Skin epidermis (tissue), 12 donors: ENCODE measurements around the gene CFAP77.

ENCODE experiments used
- H3K27ac ChIP-seq, 21 experiments: fragments of 200-600 bp; sonication (generic) in 11 of 21; one replicate each; pipeline ENCODE4 v1.5.0; 2020; ENCODE audit warnings: mild to moderate bottlenecking in 3 of 21, inconsistent platforms in 2 of 21, moderate library complexity in 2 of 21
- H3K4me3 ChIP-seq, 7 experiments: fragments of 200-600 bp; sonication (generic) in 2 of 7; one replicate each; pipeline ENCODE4 v1.5.0; 2020; ENCODE audit warnings: inconsistent platforms in 2 of 7, mild to moderate bottlenecking in 2 of 7, moderate library complexity in 1 of 7

The CFAP77 gene

DNA sequence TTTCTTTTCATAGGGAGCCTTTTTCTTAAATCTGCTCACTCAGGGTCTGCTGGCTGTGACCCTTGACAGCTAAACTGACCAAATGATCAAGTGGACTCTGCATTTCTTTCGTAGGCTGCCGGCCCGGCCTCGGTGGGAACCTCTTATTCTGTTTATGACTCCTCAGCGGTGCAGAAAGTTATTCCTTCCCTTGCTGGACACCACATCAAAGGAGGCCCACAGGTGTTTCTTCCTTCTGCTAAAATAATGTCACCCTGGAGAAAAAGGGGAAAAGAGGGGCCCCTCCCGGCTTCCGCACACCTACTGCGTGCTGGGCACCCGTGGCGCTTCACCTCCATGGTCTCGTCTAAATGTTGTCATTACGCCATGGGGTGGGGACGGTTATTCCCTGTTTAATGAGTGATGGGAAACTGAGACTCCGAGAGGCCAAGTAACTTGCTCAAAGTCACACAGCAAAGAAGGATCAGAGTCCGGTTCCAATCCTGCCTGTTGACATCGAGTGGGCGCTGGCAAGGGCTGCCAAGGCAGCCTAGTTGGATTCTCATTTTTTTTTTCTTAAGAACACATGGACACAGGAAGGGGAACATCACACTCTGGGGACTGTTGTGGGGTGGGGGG lies 72.3 kb downstream of the CFAP77 start:
- H3K4me3 ChIP-seq: no peak overlapping the region
- H3K27ac ChIP-seq: no peak overlapping the region

DNA sequence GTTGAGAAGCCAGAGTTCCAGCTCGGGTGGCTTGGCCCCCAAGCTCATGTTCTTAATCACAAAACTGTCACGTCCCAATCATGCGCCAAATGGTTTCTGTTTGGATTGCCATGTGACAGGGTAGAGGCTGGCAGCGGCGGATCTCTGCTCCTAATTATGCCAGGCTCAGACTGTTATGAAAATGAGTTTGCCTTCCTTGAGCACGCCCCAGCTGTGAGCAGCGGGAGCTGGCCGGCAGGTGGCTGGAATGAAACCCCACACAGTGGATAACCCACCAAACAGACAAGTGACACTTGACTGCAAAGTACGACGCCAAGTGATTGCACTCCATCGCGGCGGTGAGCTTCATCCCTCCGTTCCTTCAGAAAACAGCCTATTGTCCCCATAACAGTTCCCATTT lies 75.4 kb downstream of the CFAP77 start:
- Histone ChIP-seq H3K27ac (no peak overlapping the region), H3K4me3 (no peak overlapping the region)

DNA sequence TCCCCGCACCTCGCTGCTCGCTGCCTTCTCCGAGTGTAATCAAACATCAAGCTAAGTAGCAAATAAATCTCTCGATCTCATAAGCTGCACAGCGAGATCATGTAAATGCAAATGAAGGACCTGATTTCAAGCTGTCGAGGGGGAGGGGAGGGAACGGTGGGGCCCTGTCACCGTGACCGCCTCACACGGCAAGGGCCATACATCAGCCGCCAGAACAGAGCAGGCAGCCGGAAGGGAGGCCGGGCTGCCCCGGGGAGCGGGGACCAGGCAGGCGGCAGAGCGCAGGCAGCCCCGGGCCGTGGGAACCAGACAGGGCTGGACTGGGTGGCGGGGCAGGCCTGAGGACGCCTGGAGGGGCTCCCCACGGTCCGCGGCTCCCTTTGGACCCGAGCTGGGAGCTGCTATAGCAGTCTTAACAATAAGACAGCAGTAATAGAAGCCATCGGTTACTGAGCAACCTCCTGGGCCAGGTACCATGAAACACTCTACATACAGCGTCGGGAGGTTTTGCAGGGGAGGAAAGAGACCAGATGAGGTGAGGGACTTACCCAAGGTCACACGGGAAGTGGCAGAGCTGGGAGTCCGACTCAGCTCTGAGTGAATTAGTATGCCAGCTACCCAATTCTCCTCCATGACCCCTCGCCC lies 76.8 kb downstream of the CFAP77 start:
- Histone ChIP-seq H3K4me3 (no peak overlapping the region), H3K27ac (peak overlapping the region in 1 of 21 experiments; percentile 12)

DNA sequence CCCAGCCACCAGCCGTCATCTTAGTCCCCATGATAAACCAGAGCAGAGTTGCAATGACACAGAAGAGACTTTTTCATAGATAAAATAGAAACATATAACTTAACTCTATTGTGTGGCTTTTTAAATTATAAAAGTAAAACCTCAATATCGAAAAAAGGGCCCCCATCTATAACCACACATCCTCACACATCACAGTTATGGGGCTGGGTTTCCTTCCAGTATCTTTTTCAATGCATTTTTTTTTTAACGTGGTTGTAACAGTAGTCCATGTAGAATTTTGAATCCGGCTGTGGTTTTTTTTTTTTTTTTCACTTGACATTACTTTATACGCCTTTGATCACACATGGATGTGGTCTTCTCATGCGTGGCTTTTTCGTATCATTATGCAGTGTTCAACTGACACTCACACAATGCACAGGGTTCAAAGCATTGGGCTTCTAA lies 77.4 kb downstream of the CFAP77 start:
- Histone ChIP-seq H3K4me3 (no peak overlapping the region), H3K27ac (no peak overlapping the region)

DNA sequence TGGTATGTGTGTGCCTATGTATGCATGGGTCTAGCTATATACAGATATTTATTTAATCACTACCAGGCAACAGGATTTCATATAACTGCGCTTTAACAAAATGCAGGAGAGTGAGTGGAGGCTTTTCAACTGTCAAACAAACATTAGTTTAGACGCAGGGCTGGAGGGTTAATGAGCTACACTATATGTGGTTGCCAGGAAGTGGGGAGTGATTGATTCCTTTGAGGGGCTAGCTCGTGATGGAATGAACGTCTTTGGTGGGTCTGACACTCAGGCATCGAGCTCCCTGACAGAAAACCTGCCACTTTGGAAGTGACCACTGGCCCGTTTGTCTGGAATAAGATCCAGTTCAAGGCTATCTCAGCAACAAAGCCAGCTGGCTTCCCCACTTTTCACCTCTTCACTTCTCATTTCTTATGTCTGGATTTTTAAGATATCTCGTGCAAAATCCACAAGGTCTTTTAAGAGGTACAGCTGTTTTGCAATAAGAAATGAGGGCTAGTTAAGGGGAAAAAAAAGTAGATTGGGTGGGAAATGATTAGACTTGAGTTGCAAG lies 78.0 kb downstream of the CFAP77 start:
- Histone ChIP-seq H3K27ac (no peak overlapping the region), H3K4me3 (no peak overlapping the region)

DNA sequence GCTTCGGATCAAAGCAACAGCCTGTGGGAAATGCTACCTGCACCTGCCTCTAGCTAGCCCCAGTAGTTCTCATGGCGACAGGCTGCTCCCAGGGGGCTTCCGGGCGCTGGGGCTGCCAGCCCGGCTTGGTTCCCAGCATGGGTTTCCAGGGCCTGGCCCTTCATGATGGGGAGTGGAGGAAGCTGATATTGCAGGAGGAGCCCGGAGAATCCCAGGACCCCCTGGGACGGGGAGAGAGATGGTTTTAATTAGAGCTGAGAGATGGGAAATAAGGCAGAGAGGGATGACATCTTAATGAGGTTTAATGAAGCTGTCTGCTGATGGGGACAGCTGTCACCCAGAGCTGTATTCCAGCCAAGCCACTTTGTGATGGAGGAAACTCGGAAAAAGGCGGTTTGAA lies 78.6 kb downstream of the CFAP77 start:
- H3K4me3 ChIP-seq: no peak overlapping the region
- H3K27ac ChIP-seq: no peak overlapping the region

DNA sequence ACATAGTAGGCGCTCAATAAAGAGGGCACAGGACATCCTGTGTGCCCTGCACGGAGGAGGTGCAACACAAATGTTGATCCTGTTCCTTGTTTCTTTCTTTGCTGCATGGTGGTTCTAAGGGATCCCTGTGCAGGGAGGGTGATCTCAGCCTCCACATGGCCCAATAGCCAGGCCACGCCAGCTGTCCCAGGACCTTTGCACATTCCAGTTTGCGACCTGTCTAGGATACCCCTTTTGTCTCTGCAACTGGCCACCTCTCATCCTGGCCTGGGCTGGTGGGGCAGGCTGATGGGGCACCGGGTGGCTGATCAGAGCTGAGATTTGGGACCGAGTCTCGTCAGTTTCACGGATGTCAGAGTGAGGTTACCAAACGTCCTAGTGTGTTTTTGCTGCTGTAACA lies 79.5 kb downstream of the CFAP77 start:
- no peak overlapping the region for H3K27ac ChIP-seq
- H3K4me3 ChIP-seq: no peak overlapping the region

DNA sequence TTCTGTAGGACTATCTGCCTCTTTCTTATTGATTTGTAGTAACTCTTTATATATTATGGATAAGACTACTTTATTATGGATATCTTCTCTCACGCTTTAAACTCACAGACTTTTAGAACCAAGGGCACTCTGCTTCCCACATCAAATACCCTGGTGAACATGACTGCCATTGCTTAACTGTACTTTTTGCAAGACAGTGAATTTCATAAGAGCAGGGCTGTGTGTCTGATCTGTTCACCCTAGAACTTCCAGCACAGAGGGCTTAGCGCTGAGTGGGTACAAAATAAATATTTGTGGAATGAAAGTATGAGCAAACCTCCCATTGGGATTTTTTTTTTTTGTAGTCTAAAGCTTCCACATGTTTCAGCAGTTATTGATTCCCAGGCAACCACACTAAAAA lies 84.8 kb downstream of the CFAP77 start:
- no peak overlapping the region for H3K4me3 ChIP-seq

DNA sequence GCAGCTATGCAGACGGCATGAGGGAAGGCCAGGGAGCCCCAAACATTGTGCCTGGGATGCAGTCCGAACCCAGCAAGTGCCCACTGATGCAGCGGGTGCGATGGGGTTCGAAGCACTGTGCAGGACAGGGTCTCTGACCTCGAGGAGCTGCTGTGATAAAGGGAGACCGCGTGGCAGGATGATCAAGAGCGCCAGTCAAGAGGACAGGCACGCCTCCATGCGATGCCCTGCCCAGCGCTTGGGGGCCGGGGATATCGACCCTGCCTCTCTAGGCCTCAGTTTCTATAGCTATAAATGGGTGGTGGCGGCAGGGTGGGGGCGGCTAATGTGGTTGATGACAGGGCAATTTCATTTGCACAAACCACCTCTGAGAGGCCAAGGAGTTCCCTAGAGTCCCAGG lies 87.7 kb downstream of the CFAP77 start:
- Histone ChIP-seq H3K27ac (no peak overlapping the region), H3K4me3 (no peak overlapping the region)

More for the DNA sequence above, 84.8 kb downstream of the CFAP77 start:
- H3K27ac ChIP-seq: no peak overlapping the region

DNA sequence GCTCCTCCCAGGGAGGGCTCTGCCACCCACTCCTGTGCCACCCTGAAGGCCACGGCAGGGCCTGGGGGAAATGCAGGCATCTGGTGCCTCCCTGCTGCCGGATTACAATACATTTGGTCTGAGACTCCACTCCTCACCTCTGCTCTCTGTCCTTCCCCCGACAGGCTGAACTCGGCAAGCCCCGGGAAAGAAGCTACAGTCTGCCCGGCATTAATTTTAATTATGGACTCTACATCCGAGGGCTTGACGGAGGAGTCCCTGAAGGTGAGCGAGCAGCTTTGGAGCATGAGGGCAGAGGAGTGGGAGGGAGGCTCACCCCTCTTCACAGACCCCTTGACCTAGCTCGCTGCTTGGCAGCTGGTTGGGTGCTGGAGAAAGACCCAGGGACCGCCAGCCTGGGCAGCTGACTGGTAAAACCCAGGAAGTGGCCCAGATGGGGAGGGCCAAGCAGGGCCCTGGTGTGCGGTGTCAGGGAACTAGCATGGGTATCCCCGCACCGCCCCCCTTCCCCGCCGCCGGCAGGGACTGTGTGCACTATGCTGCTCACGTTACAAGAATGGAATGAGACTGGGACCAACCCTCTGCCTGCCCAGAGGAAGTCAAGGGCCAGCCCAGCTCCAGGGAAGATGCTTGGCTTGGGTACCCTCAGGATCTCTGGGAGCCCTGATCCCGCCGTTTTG lies 88.7 kb downstream of the CFAP77 start:
- no peak overlapping the region for H3K27ac ChIP-seq
- no peak overlapping the region for H3K4me3 ChIP-seq

DNA sequence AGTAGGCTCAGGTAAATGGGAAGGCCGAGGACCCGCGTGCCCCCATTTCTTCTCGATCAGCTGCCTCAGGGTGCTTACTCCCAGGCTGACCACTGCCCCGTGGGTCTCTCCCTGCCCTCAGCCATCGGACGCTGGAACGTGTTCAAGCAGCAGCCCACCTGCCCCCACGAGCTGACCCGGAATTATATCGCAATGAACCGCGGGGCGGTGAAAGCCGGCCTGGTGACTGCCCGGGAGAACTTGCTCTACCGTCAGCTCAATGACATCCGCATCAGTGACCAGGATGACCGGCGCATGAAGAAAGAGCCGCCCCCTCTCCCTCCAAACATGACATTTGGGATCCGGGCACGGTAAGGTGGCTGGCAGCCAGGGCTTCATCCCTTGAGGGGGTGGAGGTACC lies 89.2 kb downstream of the CFAP77 start:
- Histone ChIP-seq H3K4me3 (no peak overlapping the region), H3K27ac (no peak overlapping the region)

DNA sequence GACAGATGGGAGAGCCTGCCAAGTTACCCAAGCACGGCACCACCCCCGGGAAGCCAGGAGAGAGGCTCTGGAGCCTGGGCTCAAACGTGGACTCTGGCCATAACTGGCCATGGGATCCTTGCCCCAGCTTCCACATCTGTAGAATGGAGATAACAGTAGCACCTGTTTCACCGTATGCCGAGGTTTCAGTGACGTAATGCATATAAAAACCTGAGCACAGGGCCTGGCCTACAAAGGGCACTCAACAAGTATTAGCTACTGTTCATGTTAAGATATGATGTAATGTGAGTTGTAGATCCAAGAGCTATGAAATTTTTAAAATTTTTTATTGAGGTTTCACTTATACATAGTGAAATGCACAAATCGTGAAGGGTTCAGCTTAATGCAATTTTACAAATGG lies 90.2 kb downstream of the CFAP77 start:
- Histone ChIP-seq H3K4me3 (no peak overlapping the region), H3K27ac (no peak overlapping the region)

DNA sequence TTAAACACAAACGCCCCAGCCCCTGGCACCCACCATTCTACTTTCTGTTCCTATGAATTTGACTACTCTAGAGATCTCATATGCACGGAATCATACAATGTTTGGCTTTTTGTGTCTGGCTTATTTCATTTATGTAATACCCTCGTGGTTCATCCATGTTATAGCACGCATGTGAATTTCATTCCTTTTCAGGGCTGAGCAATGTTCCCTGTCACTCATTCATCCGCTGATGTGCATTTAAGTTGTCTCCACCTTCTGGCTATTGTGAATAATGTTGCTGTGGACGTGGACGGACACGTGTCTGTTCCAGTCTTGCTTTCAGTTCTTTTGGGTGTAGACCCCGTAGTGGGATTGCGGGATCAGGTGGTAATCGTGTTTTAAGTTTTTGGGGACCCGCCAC lies 92.5 kb downstream of the CFAP77 start:
- Histone ChIP-seq H3K27ac (no peak overlapping the region), H3K4me3 (no peak overlapping the region)

DNA sequence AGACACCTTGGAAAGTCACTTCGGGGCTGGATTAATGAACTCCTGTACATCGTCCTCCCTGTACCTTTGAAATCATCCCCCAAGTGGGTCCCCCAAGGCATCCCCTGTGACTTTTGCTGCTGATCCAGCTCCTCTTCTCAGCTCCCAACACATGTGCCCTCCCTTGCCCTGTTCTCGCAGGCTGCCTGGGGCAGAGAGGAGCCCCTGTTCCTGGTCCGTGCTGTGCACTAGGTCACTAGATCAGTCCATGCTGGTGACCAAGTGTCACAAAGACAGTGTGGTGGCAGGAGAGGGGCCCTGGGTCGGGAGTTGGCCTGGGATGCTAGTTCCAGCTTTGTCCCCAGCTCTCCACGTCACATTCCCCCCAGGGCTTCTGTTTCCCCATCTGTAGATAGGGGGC lies 93.1 kb downstream of the CFAP77 start:
- Histone ChIP-seq H3K27ac (no peak overlapping the region), H3K4me3 (no peak overlapping the region)

DNA sequence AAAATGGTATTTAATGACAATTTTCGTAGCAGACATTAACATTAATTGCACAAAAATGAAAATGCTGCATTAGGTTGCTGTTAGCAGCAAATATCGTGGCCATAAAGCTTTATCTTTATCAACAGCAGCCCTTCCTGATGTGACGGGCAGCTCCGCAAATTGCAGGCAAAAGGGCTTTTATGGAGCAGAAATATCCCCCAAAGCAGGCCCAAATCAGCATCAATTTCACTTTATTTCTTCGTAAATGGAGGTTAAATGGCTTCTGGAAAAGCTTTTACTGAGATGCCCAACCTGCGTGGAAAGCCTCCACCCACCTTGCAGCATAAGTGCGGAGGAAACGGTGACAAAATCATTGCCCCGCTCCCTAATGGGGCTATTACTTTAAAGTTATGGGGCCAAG lies 94.5 kb downstream of the CFAP77 start:
- Histone ChIP-seq H3K27ac (no peak overlapping the region), H3K4me3 (no peak overlapping the region)

DNA sequence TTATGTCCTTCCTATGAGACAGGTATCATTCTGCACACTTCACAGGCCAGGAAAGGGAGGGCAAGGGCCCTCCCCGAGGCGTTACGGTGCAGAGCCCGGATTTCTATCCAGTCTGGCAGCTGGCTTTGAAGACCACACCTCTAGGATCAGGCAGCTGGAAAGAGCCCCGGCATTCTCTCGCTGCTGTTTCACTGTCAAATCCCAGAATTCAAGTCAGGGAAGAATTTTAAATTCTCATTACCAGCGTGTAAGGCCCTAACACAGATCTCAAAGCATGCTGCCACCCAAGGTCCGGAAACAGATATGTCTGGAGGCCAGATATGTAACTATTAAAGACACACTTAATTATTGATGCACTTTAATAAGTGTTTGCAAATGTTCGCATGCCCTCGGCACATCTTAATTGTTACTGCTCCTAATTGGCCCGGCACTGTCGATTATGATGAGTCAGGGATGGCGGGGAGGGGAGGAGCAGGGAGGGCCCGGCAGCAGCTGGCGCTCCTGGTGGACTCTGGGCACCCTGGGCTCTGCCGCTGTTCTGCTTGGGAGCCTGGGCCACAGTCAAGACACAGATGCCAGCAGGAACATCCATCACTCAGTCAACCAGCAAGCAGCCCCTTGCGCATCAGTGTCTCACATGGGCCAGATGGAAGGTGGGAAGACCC lies 96.1 kb downstream of the CFAP77 start:
- no peak overlapping the region for H3K27ac ChIP-seq
- H3K4me3 ChIP-seq: no peak overlapping the region

DNA sequence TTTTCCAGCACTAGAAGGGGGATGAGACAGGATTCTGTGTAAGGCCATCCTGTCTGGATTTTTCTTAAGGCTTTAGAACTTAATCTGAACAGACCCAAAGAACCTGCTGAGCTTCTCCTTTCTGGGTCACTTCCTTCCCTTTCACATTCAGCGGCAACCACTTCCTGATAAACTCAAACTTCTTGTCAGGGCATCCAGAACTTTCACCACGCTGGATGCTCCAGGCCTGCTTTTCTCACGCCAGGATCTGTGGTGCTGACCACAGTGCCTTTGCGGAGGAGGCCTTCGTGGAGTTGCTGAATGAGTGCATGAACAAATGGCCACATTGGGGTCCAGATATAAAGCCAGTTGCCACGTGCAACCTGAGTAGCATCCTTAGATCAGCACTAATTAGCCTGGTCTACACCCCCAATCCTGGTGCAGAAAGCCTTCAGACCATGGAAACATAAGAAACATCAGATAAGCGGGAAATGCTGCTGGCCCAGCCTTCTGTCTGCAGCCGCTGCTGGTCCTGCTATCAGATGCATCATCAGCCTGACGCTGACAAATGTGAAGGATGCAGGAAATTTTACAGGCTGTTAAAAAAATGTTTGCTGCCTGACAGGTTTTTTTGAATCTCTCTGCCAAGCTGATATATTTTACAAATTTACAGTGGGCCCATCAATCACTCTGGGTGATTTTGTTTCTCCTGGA lies 97.1 kb downstream of the CFAP77 start:
- Histone ChIP-seq H3K4me3 (no peak overlapping the region), H3K27ac (no peak overlapping the region)

DNA sequence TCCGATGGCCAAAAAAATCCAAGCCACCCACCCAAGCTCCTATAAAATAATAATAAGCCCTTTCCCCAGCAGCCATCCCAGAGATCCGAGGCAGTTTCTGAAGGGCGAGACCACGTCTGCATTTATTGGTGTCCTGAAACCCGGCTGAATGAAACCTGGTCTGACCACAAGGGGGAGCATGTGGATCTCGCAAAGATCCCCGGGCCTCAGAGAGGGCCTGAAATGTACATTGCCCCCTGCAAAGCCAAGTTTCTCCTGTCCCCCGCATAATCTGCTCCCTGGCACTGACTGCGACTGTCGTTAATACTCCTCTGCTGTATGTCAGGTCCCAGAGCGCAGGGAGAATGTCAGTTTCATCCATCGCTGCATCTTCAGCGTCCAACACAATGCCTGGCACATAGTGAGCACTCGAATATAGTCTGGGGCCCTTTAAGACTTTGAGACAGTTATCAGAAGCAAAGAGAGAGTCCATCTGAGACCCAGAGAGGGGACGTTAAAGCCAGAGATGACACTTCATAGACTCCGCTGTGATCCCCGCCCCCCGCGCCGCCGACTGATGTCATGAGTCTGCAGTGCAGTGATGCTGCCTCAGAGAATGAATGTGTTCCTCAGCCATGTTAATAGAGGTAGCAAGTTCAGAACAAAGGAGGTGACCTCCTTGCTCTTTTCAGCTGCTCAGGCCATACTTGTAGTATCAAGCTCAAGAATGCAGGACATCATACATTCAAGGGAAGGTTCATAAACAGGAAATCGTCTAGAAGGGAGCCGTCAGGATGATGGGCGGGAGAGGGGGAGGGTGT lies 97.9 kb downstream of the CFAP77 start:
- no peak overlapping the region for H3K27ac ChIP-seq
- no peak overlapping the region for H3K4me3 ChIP-seq
